DMS153 treated with DMSO at 0.1 percent for 48 hours (cell line): ENCODE results near the gene CFAP20DC.
"Not testable (repeated sequence)": the region's sequence is repeated elsewhere in the genome, so short reads cannot be mapped to it uniquely, and the experiment has no call there.

Experiments used
- DNase-seq: peaks from one replicate; lab custom pipeline; 2025; ENCODE audit not compliant: unreplicated experiment; lab: John Stamatoyannopoulos, UW

Gene CFAP20DC

GRCh38 chr3:58874248-58874741 is 175.5 kb downstream of the CFAP20DC start:
- no peak for DNase-seq

GRCh38 chr3:58868097-58868779 is 181.6 kb downstream of the CFAP20DC start:
- no peak for DNase-seq

- no peak for DNase-seq
Measured at GRCh38 chr3:58867621-58868020, 182.2 kb downstream of the CFAP20DC start.

GRCh38 chr3:58866079-58866478 is 183.7 kb downstream of the CFAP20DC start:
- DNase-seq: no peak

GRCh38 chr3:58864480-58864879 is 185.3 kb downstream of the CFAP20DC start:
- DNase-seq: no peak

GRCh38 chr3:58863206-58863605 is 186.6 kb downstream of the CFAP20DC start:
- DNase-seq: no peak

GRCh38 chr3:58861551-58861950 is 188.3 kb downstream of the CFAP20DC start:
- DNase-seq: no peak

GRCh38 chr3:58858126-58858525 is 191.7 kb downstream of the CFAP20DC start:
- no peak for DNase-seq

GRCh38 chr3:58857402-58857801 is 192.4 kb downstream of the CFAP20DC start:
- DNase-seq: no peak

GRCh38 chr3:58848826-58849225 is 201.0 kb downstream of the CFAP20DC start:
- no peak for DNase-seq

GRCh38 chr3:58842050-58842747 is 207.6 kb downstream of the CFAP20DC start:
- not testable (repeated sequence) for DNase-seq

- no peak for DNase-seq
Measured at GRCh38 chr3:58840949-58841348, 208.9 kb downstream of the CFAP20DC start.

GRCh38 chr3:58839964-58840363 is 209.9 kb downstream of the CFAP20DC start:
- DNase-seq: no peak

- DNase-seq: no peak
Measured at GRCh38 chr3:58839187-58839586, 210.6 kb downstream of the CFAP20DC start.

- no peak for DNase-seq
Measured at GRCh38 chr3:58837856-58838255, 212.0 kb downstream of the CFAP20DC start.

GRCh38 chr3:58837141-58837843 is 212.5 kb downstream of the CFAP20DC start:
- no peak for DNase-seq

- DNase-seq: no peak
Measured at GRCh38 chr3:58835086-58835485, 214.7 kb downstream of the CFAP20DC start.

- no peak for DNase-seq
Measured at GRCh38 chr3:58833491-58833890, 216.3 kb downstream of the CFAP20DC start.

- no peak for DNase-seq
Measured at GRCh38 chr3:58829321-58830000, 220.4 kb downstream of the CFAP20DC start.

- no peak for DNase-seq
Measured at GRCh38 chr3:58824777-58825176, 225.0 kb downstream of the CFAP20DC start.

GRCh38 chr3:58824285-58824684 is 225.5 kb downstream of the CFAP20DC start:
- DNase-seq: no peak
